GM18907 (cell line): ENCODE data around the gene EGFR.

Source experiments
- ATAC-seq: cut with Tn5 transposase; IDR thresholded peaks from one replicate; pipeline ENCODE4 v1.9.1; 2021; ENCODE audit warnings: mild to moderate bottlenecking, moderate library complexity; ENCODE audit not compliant: unreplicated experiment

EGFR gene

GRCh38 chr7:55060636-55061022 is 41.8 kb downstream of the EGFR start:
- no peak for ATAC-seq

- no peak for ATAC-seq
Measured at GRCh38 chr7:55061726-55062499, 43.1 kb downstream of the EGFR start.

GRCh38 chr7:55063061-55063460 is 44.2 kb downstream of the EGFR start:
- no peak for ATAC-seq

- ATAC-seq = no peak
Measured at GRCh38 chr7:55063633-55064032, 44.8 kb downstream of the EGFR start.

- ATAC-seq = peak; percentile 66
Measured at GRCh38 chr7:55065079-55065478, 46.3 kb downstream of the EGFR start.

GRCh38 chr7:55065511-55066229 is 46.9 kb downstream of the EGFR start:
- peak; percentile 49 for ATAC-seq

GRCh38 chr7:55066524-55066923 is 47.7 kb downstream of the EGFR start:
- ATAC-seq = no peak

GRCh38 chr7:55066938-55067337 is 48.1 kb downstream of the EGFR start:
- no peak for ATAC-seq

GRCh38 chr7:55067748-55068147 is 48.9 kb downstream of the EGFR start:
- no peak for ATAC-seq

GRCh38 chr7:55069271-55069792 is 50.5 kb downstream of the EGFR start:
- ATAC-seq = no peak

- ATAC-seq = no peak
Measured at GRCh38 chr7:55070271-55070743, 51.5 kb downstream of the EGFR start.

GRCh38 chr7:55070854-55071253 is 52.0 kb downstream of the EGFR start:
- ATAC-seq = no peak

- ATAC-seq = no peak
Measured at GRCh38 chr7:55071411-55072175, 52.8 kb downstream of the EGFR start.

GRCh38 chr7:55072251-55072650 is 53.4 kb downstream of the EGFR start:
- no peak for ATAC-seq

GRCh38 chr7:55073051-55073511 is 54.3 kb downstream of the EGFR start:
- peak; percentile 71 for ATAC-seq

GRCh38 chr7:55073976-55074528 is 55.2 kb downstream of the EGFR start:
- ATAC-seq = peak; percentile 92

GRCh38 chr7:55075464-55076021 is 56.7 kb downstream of the EGFR start:
- ATAC-seq = no peak

- no peak for ATAC-seq
Measured at GRCh38 chr7:55077561-55078410, 59.0 kb downstream of the EGFR start.
